Ishikawa (cell line): ENCODE data around the gene CALM3.

Experiments used
- CEBPB ChIP-seq: IDR thresholded peaks from 2 replicates; pipeline ENCODE4 v1.6.1; 2012
- CREB1 ChIP-seq: IDR thresholded peaks from 2 replicates; pipeline ENCODE4 v1.6.1; 2012; ENCODE audit warnings: low read depth
- EGR1 ChIP-seq: IDR thresholded peaks from 2 replicates; pipeline ENCODE4 v1.6.1; 2012
- EP300 ChIP-seq: IDR thresholded peaks from 2 replicates; pipeline ENCODE4 v1.6.1; 2012; ENCODE audit warnings: borderline replicate concordance
- FOXM1 ChIP-seq: IDR thresholded peaks from 2 replicates; pipeline ENCODE4 v1.6.1; 2012; ENCODE audit warnings: low read depth, borderline replicate concordance
- NFIC ChIP-seq: IDR thresholded peaks from 2 replicates; pipeline ENCODE4 v1.6.1; 2012
- RAD21 ChIP-seq: IDR thresholded peaks from 2 replicates; pipeline ENCODE4 v1.6.1; 2012; ENCODE audit warnings: low read depth
- REST ChIP-seq: IDR thresholded peaks from 2 replicates; pipeline ENCODE4 v1.6.1; 2012; ENCODE audit warnings: low read depth, mild to moderate bottlenecking
- TAF1 ChIP-seq: IDR thresholded peaks from 2 replicates; pipeline ENCODE4 v1.6.1; 2012; ENCODE audit warnings: low read depth, mild to moderate bottlenecking
- TCF12 ChIP-seq: IDR thresholded peaks from 2 replicates; pipeline ENCODE4 v1.6.1; 2012; ENCODE audit warnings: low read depth
- TEAD4 ChIP-seq: IDR thresholded peaks from 2 replicates; pipeline ENCODE4 v1.6.1; 2012
- USF1 ChIP-seq: IDR thresholded peaks from 2 replicates; pipeline ENCODE4 v1.6.1; 2012
- YY1 ChIP-seq: IDR thresholded peaks from 2 replicates; pipeline ENCODE4 v1.6.1; 2012; ENCODE audit warnings: low read depth
- ZBTB7A ChIP-seq: IDR thresholded peaks from 2 replicates; pipeline ENCODE4 v1.6.1; 2012; ENCODE audit warnings: low read depth
- TF ChIP-seq, protein P1 (sequence below): IDR thresholded peaks from 2 replicates; pipeline ENCODE4 v1.6.1; 2012

Gene CALM3

DNA sequence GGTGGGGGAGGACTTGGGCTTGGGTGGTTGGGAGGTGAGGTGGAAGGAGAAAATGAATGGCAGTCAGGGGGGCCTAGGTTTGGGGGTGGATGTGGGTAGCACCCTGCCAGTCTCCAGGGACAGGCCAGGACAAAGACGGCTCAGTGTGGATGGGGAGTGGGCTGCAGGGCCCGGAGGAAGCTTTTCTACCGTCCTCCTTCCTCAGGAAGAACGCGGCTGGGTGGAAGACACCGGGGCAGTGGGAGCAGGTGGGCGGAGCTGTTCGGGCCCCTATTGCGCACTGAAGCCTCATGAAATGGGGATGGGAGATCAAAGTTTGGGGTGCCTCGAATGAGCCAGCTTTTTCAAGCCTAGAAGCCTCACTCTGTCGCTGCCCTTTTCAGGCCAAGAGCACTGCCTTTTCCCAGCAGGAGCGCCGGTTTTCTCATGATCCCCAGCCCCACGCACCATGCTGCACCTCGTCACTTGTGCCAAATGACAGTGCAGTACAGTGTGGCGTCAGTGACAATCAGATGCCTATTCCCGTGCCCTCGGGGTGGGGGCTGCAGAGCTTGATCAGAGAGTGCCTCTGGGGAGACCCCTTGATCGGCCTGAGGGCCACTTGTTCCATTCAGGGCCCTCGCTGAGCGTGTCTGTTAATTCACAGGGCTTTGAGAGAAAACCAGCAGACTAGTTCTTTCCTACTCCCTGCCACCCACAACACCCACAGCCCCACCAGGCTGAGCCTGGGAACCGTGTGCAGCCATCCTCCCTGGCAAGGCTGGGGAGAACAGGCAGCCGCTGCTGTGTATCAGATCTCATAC is 1.5 kb downstream of the CALM3 start:
- TF ChIP-seq ZBTB7A (no peak), YY1 (no peak), USF1 (no peak), EP300 (no peak), EGR1 (no peak), TCF12 (no peak), FOXM1 (no peak), NFIC (no peak), REST (no peak)

GRCh38 chr19:46603195-46603637 is 2.1 kb downstream of the CALM3 start:
- no peak for TF ChIP-seq ZBTB7A
- no peak for TF ChIP-seq EGR1
- no peak for TF ChIP-seq TEAD4
- TF ChIP-seq EP300 = no peak
- no peak for TF ChIP-seq CEBPB
- TF ChIP-seq, protein P1, sequence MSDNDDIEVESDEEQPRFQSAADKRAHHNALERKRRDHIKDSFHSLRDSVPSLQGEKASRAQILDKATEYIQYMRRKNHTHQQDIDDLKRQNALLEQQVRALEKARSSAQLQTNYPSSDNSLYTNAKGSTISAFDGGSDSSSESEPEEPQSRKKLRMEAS = no peak
- no peak for TF ChIP-seq USF1
- no peak for TF ChIP-seq FOXM1
- no peak for TF ChIP-seq NFIC
- TF ChIP-seq YY1 = no peak

GRCh38 chr19:46603752-46604231 is 2.7 kb downstream of the CALM3 start:
- no peak for TF ChIP-seq TAF1
- TF ChIP-seq NFIC = no peak
- no peak for TF ChIP-seq CREB1
- TF ChIP-seq USF1 = no peak
- no peak for TF ChIP-seq EP300
- TF ChIP-seq, protein P1 = no peak
- TF ChIP-seq EGR1 = no peak
- no peak for TF ChIP-seq REST

- no peak for TF ChIP-seq TEAD4
- TF ChIP-seq RAD21 = no peak
- TF ChIP-seq USF1 = no peak
- TF ChIP-seq FOXM1 = no peak
- TF ChIP-seq EP300 = no peak
- TF ChIP-seq EGR1 = no peak
- no peak for TF ChIP-seq TCF12
- no peak for TF ChIP-seq REST
- no peak for TF ChIP-seq CEBPB
- TF ChIP-seq YY1 = no peak
- no peak for TF ChIP-seq NFIC
- TF ChIP-seq ZBTB7A = no peak
- no peak for TF ChIP-seq CREB1
- TF ChIP-seq, protein P1 = no peak
- no peak for TF ChIP-seq TAF1
Observed at GRCh38 chr19:46604781-46605355, 3.7 kb downstream of the CALM3 start.
